Measurements from ENCODE around the gene LMNTD1. TPM values are rescaled to one million over a fixed set of nuclear protein-coding genes. Genes with fewer than 3 reads are reported as not detected.

The LMNTD1 gene
- total and polyA plus RNA-seq, 9 of the 15 experiments (the other 6 are each of a cell fraction or from before 2014, with no cell fraction given): not detected

GRCh38 chr12:25583545-25583944 is 30.5 kb upstream of the LMNTD1 start (continued):
- TF ChIP-seq NR4A1 (CRISPR knock-in tag; IDR thresholded peaks at IDR 0.05) (no peak), NR4A1 (tag; IDR thresholded peaks at IDR 0.05) (no peak), MTF1 (CRISPR knock-in tag; IDR thresholded peaks at IDR 0.05; ENCODE audit: borderline replicate concordance) (no peak), CHCHD3 (CRISPR knock-in tag; IDR thresholded peaks at IDR 0.05) (no peak), RAD21 (CRISPR knock-in tag; conservative IDR thresholded peaks at IDR 0.05 in 1 of 2, IDR thresholded peaks at IDR 0.05 in 1 of 2) (peak; percentile 81 to 86), TGIF2 (CRISPR knock-in tag; IDR thresholded peaks at IDR 0.05) (no peak), ZBTB7A (IDR thresholded peaks at IDR 0.05; ENCODE audit: borderline replicate concordance, control insufficient read depth, low read depth, low read length) (no peak), CBFA2T3 (IDR thresholded peaks at IDR 0.05) (no peak), MLLT1 (IDR thresholded peaks at IDR 0.05) (no peak), RNF2 (IDR thresholded peaks at IDR 0.05) (no peak), SRSF7 (optimal IDR thresholded peaks at IDR 0.05; ENCODE audit: low read depth, low read length) (no peak), TCF3 (CRISPR knock-in tag; IDR thresholded peaks at IDR 0.05) (no peak), ZNF174 (CRISPR knock-in tag; IDR thresholded peaks at IDR 0.05) (no peak), MECOM (CRISPR knock-in tag; IDR thresholded peaks at IDR 0.05) (peak; percentile 86), PRPF4 (IDR thresholded peaks at IDR 0.05; ENCODE audit: insufficient read depth, low read depth, low read length, poor library complexity, severe bottlenecking) (no peak), EP300 (IDR thresholded peaks at IDR 0.05; ENCODE audit: low read length) (no peak), SIRT6 (IDR thresholded peaks at IDR 0.05; ENCODE audit: low read depth, low read length) (no peak), CGGBP1 (CRISPR knock-in tag; IDR thresholded peaks at IDR 0.05) (no peak), ELK3 (CRISPR knock-in tag; IDR thresholded peaks at IDR 0.05) (no peak), ELK1 (CRISPR knock-in tag; IDR thresholded peaks at IDR 0.05) (no peak), HINFP (tag; conservative IDR thresholded peaks at IDR 0.05; ENCODE audit: low read depth) (no peak), VEZF1 (CRISPR knock-in tag; IDR thresholded peaks at IDR 0.05) (peak; percentile 52; the same call in 1 of the 2 replicates), SRSF9 (IDR thresholded peaks at IDR 0.05; ENCODE audit: borderline replicate concordance, low read depth, low read length) (no peak), ZNF79 (CRISPR knock-in tag; IDR thresholded peaks at IDR 0.05; ENCODE audit: low read depth) (no peak)

Measured in K562 (cell line).